GM21423 (cell line): ENCODE results near the gene IL12RB2.
"Not testable (repeated sequence)": the region's sequence is repeated elsewhere in the genome, so short reads cannot be mapped to it uniquely, and the experiment has no call there.

ENCODE experiments used
- ATAC-seq: cut with Tn5 transposase; IDR thresholded peaks from one replicate; pipeline ENCODE4 v1.9.1; 2021; ENCODE audit warnings: mild to moderate bottlenecking, moderate library complexity; ENCODE audit not compliant: unreplicated experiment

The IL12RB2 gene

GRCh38 chr1:67393737-67394136 lies 86.1 kb downstream of the IL12RB2 start:
- no peak for ATAC-seq

- no peak for ATAC-seq
Observed at GRCh38 chr1:67394548-67394947, 86.9 kb downstream of the IL12RB2 start.

- no peak for ATAC-seq
Observed at GRCh38 chr1:67399199-67399993, 91.7 kb downstream of the IL12RB2 start.

- ATAC-seq, result not testable (repeated sequence)
Observed at GRCh38 chr1:67400029-67400786, 92.5 kb downstream of the IL12RB2 start.

GRCh38 chr1:67401443-67401842 lies 93.8 kb downstream of the IL12RB2 start:
- ATAC-seq, result no peak

GRCh38 chr1:67404212-67404620 lies 96.5 kb downstream of the IL12RB2 start:
- ATAC-seq, result no peak

GRCh38 chr1:67405473-67406245 lies 98.0 kb downstream of the IL12RB2 start:
- no peak for ATAC-seq

GRCh38 chr1:67407498-67407897 lies 99.8 kb downstream of the IL12RB2 start:
- ATAC-seq, result no peak

GRCh38 chr1:67408148-67408547 lies 100.5 kb downstream of the IL12RB2 start:
- no peak for ATAC-seq

GRCh38 chr1:67413101-67413500 lies 105.4 kb downstream of the IL12RB2 start:
- ATAC-seq, result not testable (repeated sequence)

GRCh38 chr1:67414574-67414973 lies 106.9 kb downstream of the IL12RB2 start:
- ATAC-seq, result no peak

- ATAC-seq, result no peak
Observed at GRCh38 chr1:67415041-67415440, 107.4 kb downstream of the IL12RB2 start.

- not testable (repeated sequence) for ATAC-seq
Observed at GRCh38 chr1:67417733-67418132, 110.1 kb downstream of the IL12RB2 start.

- ATAC-seq, result no peak
Observed at GRCh38 chr1:67418839-67419586, 111.3 kb downstream of the IL12RB2 start.

GRCh38 chr1:67420835-67421492 lies 113.3 kb downstream of the IL12RB2 start:
- ATAC-seq, result no peak

GRCh38 chr1:67427465-67427864 lies 119.8 kb downstream of the IL12RB2 start:
- ATAC-seq, result no peak

GRCh38 chr1:67427947-67428346 lies 120.3 kb downstream of the IL12RB2 start:
- ATAC-seq, result no peak

- no peak for ATAC-seq
Observed at GRCh38 chr1:67429011-67429527, 121.4 kb downstream of the IL12RB2 start.

- ATAC-seq, result peak; percentile 1
Observed at GRCh38 chr1:67429528-67430357, 122.1 kb downstream of the IL12RB2 start.
